Osteoblast (primary cell): ENCODE results near the gene SERBP1. TPM values are rescaled to one million over a fixed set of nuclear protein-coding genes. Genes with fewer than 3 reads are reported as not detected.
A peak's percentile ranks its signal among the peaks of the same experiment; 100 is the strongest.

ENCODE experiments used
- DNase-seq: peaks from one replicate; pipeline ENCODE4 v3.0.0; 2011; ENCODE audit warnings: low spot score, mixed read lengths; ENCODE audit not compliant: insufficient read length; ENCODE audit errors: missing footprints
- H2AFZ ChIP-seq: 2 replicates; pipeline ENCODE4 v1.6.0; 2011; ENCODE audit warnings: mild to moderate bottlenecking, low read length
- H3K27ac ChIP-seq: 2 replicates; pipeline ENCODE4 v1.5.1; 2011; ENCODE audit warnings: mild to moderate bottlenecking, low read depth, low read length, moderate library complexity
- H3K27me3 ChIP-seq: 2 replicates; pipeline ENCODE4 v1.6.0; 2012; ENCODE audit warnings: mild to moderate bottlenecking, control low read depth, inconsistent platforms, low read length, moderate library complexity; ENCODE audit not compliant: insufficient read depth
- H3K36me3 ChIP-seq: 2 replicates; pipeline ENCODE4 v1.5.1; 2011; ENCODE audit warnings: mild to moderate bottlenecking, low read length, control low read depth, moderate library complexity; ENCODE audit not compliant: insufficient read depth
- H3K4me1 ChIP-seq: 2 replicates; pipeline ENCODE4 v1.5.1; 2011; ENCODE audit warnings: mild to moderate bottlenecking, low read length, control low read depth, moderate library complexity; ENCODE audit not compliant: insufficient read depth
- H3K4me2 ChIP-seq: 2 replicates; pipeline ENCODE4 v1.6.0; 2011; ENCODE audit warnings: mild to moderate bottlenecking, low read length; ENCODE audit not compliant: insufficient read depth
- H3K4me3 ChIP-seq: fragments of 200-600 bp; sonication (generic); 3 replicates; pipeline ENCODE4 v1.5.1; 2012; ENCODE audit warnings: mild to moderate bottlenecking, low read length, inconsistent platforms; ENCODE audit not compliant: insufficient read depth
- H3K79me2 ChIP-seq: 2 replicates; pipeline ENCODE4 v1.6.0; 2012; ENCODE audit warnings: mild to moderate bottlenecking, low read length, control low read depth, inconsistent platforms; ENCODE audit not compliant: insufficient read depth
- H3K9me3 ChIP-seq: 2 replicates; pipeline ENCODE4 v1.5.1; 2011; ENCODE audit warnings: low read depth, low read length, control low read depth
- H4K20me1 ChIP-seq: 2 replicates; pipeline ENCODE4 v1.6.0; 2012; ENCODE audit warnings: mild to moderate bottlenecking, low read length, control low read depth; ENCODE audit not compliant: insufficient read depth
- total RNA-seq: library from RNA; depleted of rRNA; stranded (reverse); fragments of >200 nt; gene quantifications from 2 replicates; pipeline ENCODE4 v1.2.3, GENCODE V29; 2012
- TF ChIP-seq, protein P1 (sequence below): IDR thresholded peaks from 2 replicates; pipeline ENCODE4 v1.5.1; 2011; ENCODE audit warnings: mild to moderate bottlenecking, low read depth, low read length, moderate library complexity; ENCODE audit errors: extremely low read depth

The SERBP1 gene
- total RNA-seq, 1 donor, result 161 TPM

DNA sequence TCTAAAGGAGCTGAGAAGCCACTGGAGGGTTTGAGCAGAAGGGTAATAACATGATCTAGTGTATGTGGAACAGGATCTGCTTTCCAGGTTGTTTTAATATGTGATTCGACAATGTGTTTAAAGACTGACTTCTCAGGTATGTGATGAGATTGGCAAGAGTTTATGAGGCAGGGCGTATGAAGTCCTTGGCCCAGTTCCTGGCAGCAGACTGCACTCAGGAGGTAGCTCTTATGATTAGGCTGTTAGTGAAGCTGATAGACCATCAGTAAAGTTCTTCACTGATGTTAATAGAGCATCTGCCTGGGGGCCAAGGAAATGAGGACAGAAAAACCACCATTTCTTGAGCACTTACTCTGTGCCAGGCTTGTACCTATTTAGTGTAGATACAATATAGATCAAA, 41.9 kb upstream of the SERBP1 start:
- Histone ChIP-seq H3K36me3 (no peaks in the 10 kb centered on the region), H3K9me3 (no peaks in the 10 kb centered on the region), H3K4me1 (peaks cover 5% of the 10 kb centered on the region), H3K4me2 (no peak overlapping the region), H3K4me3 (no peak overlapping the region), H3K27ac (no peak overlapping the region), H3K79me2 (no peaks in the 10 kb centered on the region), H4K20me1 (no peaks in the 10 kb centered on the region), H2AFZ (no peak overlapping the region), H3K27me3 (no peaks in the 10 kb centered on the region)
- DNase-seq, result no peak
- TF ChIP-seq, protein P1, sequence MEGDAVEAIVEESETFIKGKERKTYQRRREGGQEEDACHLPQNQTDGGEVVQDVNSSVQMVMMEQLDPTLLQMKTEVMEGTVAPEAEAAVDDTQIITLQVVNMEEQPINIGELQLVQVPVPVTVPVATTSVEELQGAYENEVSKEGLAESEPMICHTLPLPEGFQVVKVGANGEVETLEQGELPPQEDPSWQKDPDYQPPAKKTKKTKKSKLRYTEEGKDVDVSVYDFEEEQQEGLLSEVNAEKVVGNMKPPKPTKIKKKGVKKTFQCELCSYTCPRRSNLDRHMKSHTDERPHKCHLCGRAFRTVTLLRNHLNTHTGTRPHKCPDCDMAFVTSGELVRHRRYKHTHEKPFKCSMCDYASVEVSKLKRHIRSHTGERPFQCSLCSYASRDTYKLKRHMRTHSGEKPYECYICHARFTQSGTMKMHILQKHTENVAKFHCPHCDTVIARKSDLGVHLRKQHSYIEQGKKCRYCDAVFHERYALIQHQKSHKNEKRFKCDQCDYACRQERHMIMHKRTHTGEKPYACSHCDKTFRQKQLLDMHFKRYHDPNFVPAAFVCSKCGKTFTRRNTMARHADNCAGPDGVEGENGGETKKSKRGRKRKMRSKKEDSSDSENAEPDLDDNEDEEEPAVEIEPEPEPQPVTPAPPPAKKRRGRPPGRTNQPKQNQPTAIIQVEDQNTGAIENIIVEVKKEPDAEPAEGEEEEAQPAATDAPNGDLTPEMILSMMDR, result no peak

GRCh38 chr1:67469431-67469830, 39.2 kb upstream of the SERBP1 start:
- Histone ChIP-seq H3K4me3 (no peak overlapping the region), H3K4me2 (no peak overlapping the region), H3K79me2 (no peaks in the 10 kb centered on the region), H4K20me1 (no peaks in the 10 kb centered on the region), H3K4me1 (peaks cover 5% of the 10 kb centered on the region), H3K27me3 (no peaks in the 10 kb centered on the region), H3K9me3 (no peaks in the 10 kb centered on the region), H2AFZ (no peak overlapping the region), H3K36me3 (no peaks in the 10 kb centered on the region), H3K27ac (no peak overlapping the region)
- no peak for DNase-seq
- TF ChIP-seq, protein P1, result no peak

GRCh38 chr1:67468066-67468718, 38.0 kb upstream of the SERBP1 start:
- Histone ChIP-seq H2AFZ (peak overlapping the region; percentile 71), H3K4me1 (peaks cover 5% of the 10 kb centered on the region), H3K4me2 (no peak overlapping the region), H3K36me3 (no peaks in the 10 kb centered on the region), H3K9me3 (no peaks in the 10 kb centered on the region), H4K20me1 (no peaks in the 10 kb centered on the region), H3K27ac (no peak overlapping the region), H3K4me3 (no peak overlapping the region), H3K79me2 (no peaks in the 10 kb centered on the region), H3K27me3 (no peaks in the 10 kb centered on the region)
- TF ChIP-seq, protein P1, result no peak
- peak; percentile 60 for DNase-seq

DNA sequence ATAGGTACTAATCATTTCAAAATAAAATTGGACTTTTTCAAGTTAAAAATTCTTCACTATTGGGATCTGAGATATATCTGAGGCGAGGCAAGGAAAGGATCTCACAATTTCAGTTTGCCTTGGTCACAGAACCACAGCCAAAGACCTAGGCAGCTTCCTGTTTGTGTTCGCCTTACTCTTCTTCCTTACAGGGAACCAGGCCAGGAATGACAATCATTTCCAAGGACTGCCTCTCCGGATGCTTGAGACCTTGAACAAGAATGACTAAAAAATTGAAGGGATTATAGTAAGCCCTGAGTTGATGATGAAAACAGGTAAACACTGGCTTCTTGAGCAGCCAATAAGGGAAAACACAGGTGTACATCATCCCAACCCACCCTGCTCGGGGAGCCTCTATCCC, 35.2 kb upstream of the SERBP1 start:
- DNase-seq, result no peak
- H3K9me3 ChIP-seq, result no peaks in the 10 kb centered on the region

More for the DNA sequence above, 35.2 kb upstream of the SERBP1 start:
- Histone ChIP-seq H3K36me3 (no peaks in the 10 kb centered on the region), H2AFZ (no peak overlapping the region), H3K4me2 (no peak overlapping the region), H3K4me3 (no peak overlapping the region), H3K27ac (no peak overlapping the region), H3K79me2 (no peaks in the 10 kb centered on the region), H4K20me1 (no peaks in the 10 kb centered on the region), H3K4me1 (peaks cover 9% of the 10 kb centered on the region), H3K27me3 (no peaks in the 10 kb centered on the region)
- TF ChIP-seq, protein P1, result no peak
